ENCODE measurements around the gene KIAA1671. TPM values are rescaled to one million over a fixed set of nuclear protein-coding genes. Genes with fewer than 3 reads are reported as not detected.

Gene KIAA1671
- total and polyA plus RNA-seq, 2 of the 13 experiments (the other 11 are each of a cell fraction or from before 2014, with no cell fraction given), result 13.5 to 13.6 TPM

- TF ChIP-seq ATF6 (CRISPR knock-in tag; conservative IDR thresholded peaks at IDR 0.05) (no peak), ZBTB39 (CRISPR knock-in tag; IDR thresholded peaks at IDR 0.05) (no peak), ZNF343 (CRISPR knock-in tag; IDR thresholded peaks at IDR 0.05) (no peak), CSRNP2 (CRISPR knock-in tag; conservative IDR thresholded peaks at IDR 0.05; ENCODE audit: low read depth) (no peak), ZNF501 (CRISPR knock-in tag; IDR thresholded peaks at IDR 0.05) (peak; percentile 88), HDAC6 (IDR thresholded peaks at IDR 0.05; ENCODE audit: low read depth, low read length) (no peak), EZH2 (conservative IDR thresholded peaks at IDR 0.05; ENCODE audit: low read depth, low read length) (no peak), NFYB (CRISPR knock-in tag; IDR thresholded peaks at IDR 0.05) (no peak; the same call in 1 of the 2 replicates), RNF219 (CRISPR knock-in tag; IDR thresholded peaks at IDR 0.05) (no peak), USF2 (IDR thresholded peaks at IDR 0.05; ENCODE audit: low read depth, low read length) (no peak), USF2 (CRISPR knock-in tag; IDR thresholded peaks at IDR 0.05; ENCODE audit: borderline replicate concordance) (no peak), HNRNPH1 (optimal IDR thresholded peaks at IDR 0.05; ENCODE audit: low read depth, low read length) (no peak), PAWR (CRISPR knock-in tag; IDR thresholded peaks at IDR 0.05; ENCODE audit: borderline replicate concordance) (no peak), GPN1 (CRISPR knock-in tag; IDR thresholded peaks at IDR 0.05; ENCODE audit: borderline replicate concordance) (no peak), ZMAT3 (CRISPR knock-in tag; conservative IDR thresholded peaks at IDR 0.05) (0 out of 2 replicates have a peak, but pooled peaks have one; percentile 30), U2AF1 (optimal IDR thresholded peaks at IDR 0.05; ENCODE audit: low read depth, low read length) (no peak), CHCHD3 (CRISPR knock-in tag; IDR thresholded peaks at IDR 0.05) (no peak), RFX3 (CRISPR knock-in tag; IDR thresholded peaks at IDR 0.05) (peak; percentile 89)
Measured at GRCh38 chr22:24951942-24952836, at the start of gene KIAA1671 (continued).
